K562 (cell line): ENCODE results near the gene CAPN12. TPM values are rescaled to one million over a fixed set of nuclear protein-coding genes. Genes with fewer than 3 reads are reported as not detected.

Source experiments
- MAFK ChIP-seq: IDR thresholded peaks from 2 replicates; pipeline ENCODE4 v1.6.1; 2011; ENCODE audit warnings: low read length, improper control_type of control experiment
- MXI1 ChIP-seq: IDR thresholded peaks from 2 replicates; pipeline ENCODE4 v1.6.1; 2011; ENCODE audit warnings: low read depth, mild to moderate bottlenecking, improper control_type of control experiment, low read length
- NR2C1 ChIP-seq, 2 experiments: fragments of 450-650 bp; IDR thresholded peaks; 2 replicates each; pipeline ENCODE4 v1.6.1; 2017; ENCODE audit warnings: mild to moderate bottlenecking in 2 of 2, antibody characterized with exemption in 1 of 2, inconsistent platforms in 1 of 2, missing compliant biosample characterization in 1 of 2, missing genetic modification characterization in 1 of 2
- NR2C2 ChIP-seq, 2 experiments: fragments of 200-800 bp in 1 of 2; sonication (Bioruptor generic) in 1 of 2; sonication (generic) in 1 of 2; formaldehyde crosslinking in 1 of 2; IDR thresholded peaks; 2 replicates each; pipeline versions ENCODE4 v1.6.1 to v1.8.0; 2016 to 2022; ENCODE audit warnings: mild to moderate bottlenecking in 1 of 2, missing compliant biosample characterization in 1 of 2, missing genetic modification characterization in 1 of 2, missing genetic modification reagents in 1 of 2
- RCOR1 ChIP-seq, 2 experiments: IDR thresholded peaks; 2 replicates each; pipeline ENCODE4 v1.6.1; 2012; ENCODE audit warnings: low read depth in 2 of 2, low read length in 2 of 2, borderline replicate concordance in 1 of 2, improper control_type of control experiment in 1 of 2
- SIRT6 ChIP-seq: IDR thresholded peaks from one replicate; pipeline ENCODE4 v1.6.1; 2012; ENCODE audit warnings: low read depth, mild to moderate bottlenecking, control low read depth, inconsistent platforms, low read length, moderate library complexity
- SP1 ChIP-seq: sonication (generic); formaldehyde crosslinking; IDR thresholded peaks from 2 replicates; pipeline ENCODE4 v1.8.1; 2022; ENCODE audit warnings: mild to moderate bottlenecking, missing genetic modification reagents
- ZBTB7A ChIP-seq: IDR thresholded peaks from 2 replicates; pipeline ENCODE4 v1.6.1; 2011; ENCODE audit warnings: low read depth, mild to moderate bottlenecking, low read length, moderate library complexity, borderline replicate concordance; ENCODE audit not compliant: control insufficient read depth
- ZNF134 ChIP-seq: fragments of 250-450 bp; sonication (Bioruptor Pico); conservative IDR thresholded peaks from 2 replicates; pipeline ENCODE4 v1.4.0; 2020
- polyA plus RNA-seq, 8 experiments: library from polyadenylated mRNA; depleted of rRNA in 4 of 8; stranded (reverse) in 5 of 8; unstranded in 3 of 8; fragments of >200 nt; fragmentation: Nextera tagmentation in 2 of 8; fragmentation: Illumina TruSeq in 1 of 8; extraction: Ambion mirVana in 2 of 8; extraction: Trizol in 1 of 8; gene quantifications; 2 replicates each; pipeline versions ENCODE4 v1.2.1 to v1.2.3, GENCODE V29; 2011 to 2014; ENCODE audit warnings: inconsistent platforms in 1 of 8, missing spikeins in 1 of 8
- total RNA-seq, 7 experiments: library from RNA; depleted of rRNA in 6 of 7; stranded (reverse); fragments of >200 nt in 6 of 7; fragmentation: Illumina TruSeq in 2 of 7; extraction: Trizol in 2 of 7; gene quantifications; 2 replicates each; pipeline versions ENCODE4 v1.2.1 to v1.2.3, GENCODE V29; 2011 to 2021; ENCODE audit warnings: low replicate concordance in 1 of 7
- TF ChIP-seq, protein P1 (sequence below): fragments of 250-450 bp; sonication (Bioruptor Pico); IDR thresholded peaks from 2 replicates; pipeline ENCODE4 v1.8.0; 2021; ENCODE audit warnings: moderate library complexity, mild to moderate bottlenecking, inconsistent platforms
- TF ChIP-seq, protein P2 (sequence below): sonication (generic); formaldehyde crosslinking; IDR thresholded peaks from 2 replicates; pipeline ENCODE4 v1.8.1; 2023; ENCODE audit warnings: mild to moderate bottlenecking, missing genetic modification reagents

CAPN12 gene
- total and polyA plus RNA-seq, 9 of the 15 experiments (the other 6 are each of a cell fraction or from before 2014, with no cell fraction given), result 0.83 to 7.0 (median 1.6) TPM

- TF ChIP-seq, protein P1, sequence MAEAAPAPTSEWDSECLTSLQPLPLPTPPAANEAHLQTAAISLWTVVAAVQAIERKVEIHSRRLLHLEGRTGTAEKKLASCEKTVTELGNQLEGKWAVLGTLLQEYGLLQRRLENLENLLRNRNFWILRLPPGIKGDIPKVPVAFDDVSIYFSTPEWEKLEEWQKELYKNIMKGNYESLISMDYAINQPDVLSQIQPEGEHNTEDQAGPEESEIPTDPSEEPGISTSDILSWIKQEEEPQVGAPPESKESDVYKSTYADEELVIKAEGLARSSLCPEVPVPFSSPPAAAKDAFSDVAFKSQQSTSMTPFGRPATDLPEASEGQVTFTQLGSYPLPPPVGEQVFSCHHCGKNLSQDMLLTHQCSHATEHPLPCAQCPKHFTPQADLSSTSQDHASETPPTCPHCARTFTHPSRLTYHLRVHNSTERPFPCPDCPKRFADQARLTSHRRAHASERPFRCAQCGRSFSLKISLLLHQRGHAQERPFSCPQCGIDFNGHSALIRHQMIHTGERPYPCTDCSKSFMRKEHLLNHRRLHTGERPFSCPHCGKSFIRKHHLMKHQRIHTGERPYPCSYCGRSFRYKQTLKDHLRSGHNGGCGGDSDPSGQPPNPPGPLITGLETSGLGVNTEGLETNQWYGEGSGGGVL (CRISPR knock-in tag), result no peak
- TF ChIP-seq NR2C2 (CRISPR knock-in tag; IDR thresholded peaks at IDR 0.05) (peak; percentile 49; the same call in 1 of the 2 replicates), NR2C2 (tag; IDR thresholded peaks at IDR 0.05) (no peak), NR2C1 (IDR thresholded peaks at IDR 0.05) (peak; percentile 42; the same call in 1 of the 2 replicates), NR2C1 (tag; IDR thresholded peaks at IDR 0.05) (no peak), MAFK (no peak), SIRT6 (no peak), MXI1 (no peak), ZBTB7A (peak; percentile 28; the same call in 1 of the 2 replicates), SP1 (CRISPR knock-in tag) (no peak), ZNF134 (CRISPR knock-in tag) (no peak), RCOR1 (IDR thresholded peaks at IDR 0.05; ENCODE audit: borderline replicate concordance in 1 of 2, low read depth in 2 of 2, low read length in 2 of 2) (no peak)
- TF ChIP-seq, protein P2, sequence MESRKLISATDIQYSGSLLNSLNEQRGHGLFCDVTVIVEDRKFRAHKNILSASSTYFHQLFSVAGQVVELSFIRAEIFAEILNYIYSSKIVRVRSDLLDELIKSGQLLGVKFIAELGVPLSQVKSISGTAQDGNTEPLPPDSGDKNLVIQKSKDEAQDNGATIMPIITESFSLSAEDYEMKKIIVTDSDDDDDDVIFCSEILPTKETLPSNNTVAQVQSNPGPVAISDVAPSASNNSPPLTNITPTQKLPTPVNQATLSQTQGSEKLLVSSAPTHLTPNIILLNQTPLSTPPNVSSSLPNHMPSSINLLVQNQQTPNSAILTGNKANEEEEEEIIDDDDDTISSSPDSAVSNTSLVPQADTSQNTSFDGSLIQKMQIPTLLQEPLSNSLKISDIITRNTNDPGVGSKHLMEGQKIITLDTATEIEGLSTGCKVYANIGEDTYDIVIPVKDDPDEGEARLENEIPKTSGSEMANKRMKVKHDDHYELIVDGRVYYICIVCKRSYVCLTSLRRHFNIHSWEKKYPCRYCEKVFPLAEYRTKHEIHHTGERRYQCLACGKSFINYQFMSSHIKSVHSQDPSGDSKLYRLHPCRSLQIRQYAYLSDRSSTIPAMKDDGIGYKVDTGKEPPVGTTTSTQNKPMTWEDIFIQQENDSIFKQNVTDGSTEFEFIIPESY (CRISPR knock-in tag), result peak; percentile 94
Observed at GRCh38 chr19:38728752-38729541, 15.3 kb downstream of the CAPN12 start (continued).
